ENCODE data around the gene ARL8A. TPM values are rescaled to one million over a fixed set of nuclear protein-coding genes. Genes with fewer than 3 reads are reported as not detected.

ARL8A gene
- total RNA-seq, 6 experiments from 2014 or later = 23.1 to 57.7 (median 36.1) TPM

DNA sequence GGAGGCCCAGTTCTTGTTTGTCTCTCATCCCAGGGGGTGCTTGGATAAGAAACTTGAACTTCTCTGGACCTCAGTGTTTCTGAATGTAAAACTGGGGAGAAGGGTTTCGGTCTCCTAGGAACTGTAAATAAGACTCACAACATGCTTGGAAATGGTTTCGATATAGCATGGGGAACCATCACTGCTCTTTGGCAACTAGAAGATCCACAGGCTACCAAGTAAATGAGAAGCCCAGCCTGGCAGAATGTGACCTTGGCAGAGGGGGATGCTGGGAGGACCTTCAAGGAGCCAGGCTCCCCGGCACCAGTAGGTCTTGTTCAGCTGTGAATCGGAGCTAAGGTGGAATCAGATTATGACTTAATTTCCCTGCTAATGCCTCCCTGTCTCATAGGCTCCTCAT lies 3.7 kb downstream of the ARL8A start:
- H3K4me1 ChIP-seq = peaks cover 0 to 19% (median 6%) of the 10 kb centered on the region in 4 donors
- no peak for ATAC-seq

GRCh38 chr1:202135221-202135721 lies 9.3 kb downstream of the ARL8A start:
- ATAC-seq (peak; percentile 81 to 88 (median 84)), DNase-seq (no peak)
- H3K27me3 ChIP-seq = no peaks in the 10 kb centered on the region
- no peaks in the 10 kb centered on the region for H3K9me3 ChIP-seq
- H3K36me3 ChIP-seq = peaks cover 4 to 43% (median 18%) of the 10 kb centered on the region in 4 donors
- TF ChIP-seq POLR2A (IDR thresholded peaks at IDR 0.05) (no peak), CTCF (IDR thresholded peaks at IDR 0.05) (peak; percentile 65 to 85 (median 81))
- 22% methylated on average over 9 of the region's 15 CpGs for WGBS (ENCODE audit: insufficient coverage, low coverage, low lambda C conversion rate, missing lambda C conversion rate)
- peak overlapping the region in 2 of 3 donors; percentile 15 to 55 for H3K27ac ChIP-seq
- no peak overlapping the region for H3K4me3 ChIP-seq
- intact Hi-C loops (cut with DNase I) = no loop called here
- H3K4me1 ChIP-seq = peaks cover 0 to 19% (median 7%) of the 10 kb centered on the region in 4 donors

More for the DNA sequence above, 3.7 kb downstream of the ARL8A start:
- TF ChIP-seq CTCF (IDR thresholded peaks at IDR 0.05) (no peak), POLR2A (IDR thresholded peaks at IDR 0.05) (no peak)
- H3K9me3 ChIP-seq = no peaks in the 10 kb centered on the region
- WGBS (ENCODE audit: insufficient coverage, low coverage, low lambda C conversion rate, missing lambda C conversion rate) = 90% methylated on average over 4 of the region's 4 CpGs
- H3K36me3 ChIP-seq = peaks cover 0 to 19% (median 4%) of the 10 kb centered on the region in 4 donors
- no peak overlapping the region for H3K27ac ChIP-seq
- no peak overlapping the region for H3K4me3 ChIP-seq
- no peaks in the 10 kb centered on the region for H3K27me3 ChIP-seq
- intact Hi-C loops (cut with DNase I) = loop anchor here in 1 of 2 donors (10.0 kb wide), 1 partner anchor 246 kb away; no protein-coding TSS in a partner anchor
- no peak for DNase-seq

- no peak for TF ChIP-seq CTCF (IDR thresholded peaks at IDR 0.05)
- no peak for TF ChIP-seq POLR2A (IDR thresholded peaks at IDR 0.05)
- H3K4me1 ChIP-seq = peaks cover 0 to 19% (median 7%) of the 10 kb centered on the region in 4 donors
- H3K27me3 ChIP-seq = no peaks in the 10 kb centered on the region
- no peaks in the 10 kb centered on the region for H3K9me3 ChIP-seq
- H3K36me3 ChIP-seq = peaks cover 4 to 43% (median 18%) of the 10 kb centered on the region in 4 donors
- ATAC-seq (peak; percentile 56 to 85 (median 64)), DNase-seq (peak in 2 of 3 donors; percentile 81 to 82)
- WGBS (ENCODE audit: insufficient coverage, low coverage, low lambda C conversion rate, missing lambda C conversion rate) = 32% methylated on average over 11 of the region's 13 CpGs
- H3K27ac ChIP-seq = peak overlapping the region in 2 of 3 donors; percentile 15 to 55
- H3K4me3 ChIP-seq = no peak overlapping the region
- intact Hi-C loops (cut with DNase I) = loop anchor here in 1 of 2 donors (5.0 kb wide), 1 partner anchor 132 kb away; no protein-coding TSS in a partner anchor
Measured at GRCh38 chr1:202134645-202135172, 9.8 kb downstream of the ARL8A start.

- intact Hi-C loops (cut with DNase I) = loop anchor here in 1 of 2 donors (5.0 kb wide), 1 partner anchor 132 kb away; no protein-coding TSS in a partner anchor
- DNase-seq = no peak
- Histone ChIP-seq H3K27ac (no peak overlapping the region), H3K27me3 (no peaks in the 10 kb centered on the region), H3K9me3 (no peaks in the 10 kb centered on the region), H3K36me3 (peaks cover 4 to 43% (median 18%) of the 10 kb centered on the region in 4 donors), H3K4me3 (no peak overlapping the region), H3K4me1 (peaks cover 0 to 19% (median 7%) of the 10 kb centered on the region in 4 donors)
- TF ChIP-seq POLR2A (IDR thresholded peaks at IDR 0.05) (no peak), CTCF (IDR thresholded peaks at IDR 0.05) (no peak)
- 83% methylated on average over 5 of the region's 5 CpGs for whole genome bisulfite sequencing (ENCODE audit: insufficient coverage, low coverage, low lambda C conversion rate, missing lambda C conversion rate)
- ATAC-seq = no peak
Measured at GRCh38 chr1:202133989-202134388, 10.5 kb downstream of the ARL8A start.

Data from right lobe of liver (tissue), 6 donors.